ENCODE measurements around the gene KIFBP.

Gene KIFBP

DNA sequence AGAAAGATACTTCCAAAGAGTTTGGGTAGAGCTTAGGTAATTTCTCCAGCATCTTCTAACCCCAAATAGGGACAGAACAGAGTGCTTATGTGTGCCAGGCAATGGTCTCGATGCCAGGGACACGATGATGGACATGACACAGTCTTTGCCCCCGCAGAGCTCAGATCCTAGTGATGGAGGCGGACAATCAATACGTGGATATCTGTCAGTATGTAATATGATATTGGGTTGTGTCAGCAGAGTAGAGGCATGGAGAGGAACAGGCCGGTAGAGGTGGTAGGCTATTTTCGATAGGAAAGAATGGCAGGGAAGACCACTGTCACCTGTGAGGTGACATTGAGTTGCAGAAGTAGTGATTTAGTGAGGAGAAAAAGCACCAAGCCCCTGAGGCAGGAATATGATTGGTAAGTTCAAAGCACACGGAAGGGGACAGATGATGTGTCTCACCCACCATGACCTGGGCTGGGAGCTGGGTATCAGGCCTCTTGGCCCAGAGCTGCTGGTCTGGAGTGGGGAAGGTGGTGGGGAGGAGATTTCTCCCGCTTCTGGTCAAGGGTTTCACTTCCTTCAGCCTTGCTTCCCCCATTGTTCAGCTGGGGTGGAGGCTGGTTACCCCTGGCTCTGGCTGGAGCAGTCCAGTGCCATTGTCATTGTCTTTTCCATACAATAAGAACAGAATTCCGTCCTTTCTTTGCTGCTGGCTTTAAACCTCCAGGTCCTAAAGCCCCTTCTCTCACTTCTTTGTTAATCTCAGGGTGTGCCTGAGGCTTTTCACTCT, 63.3 kb downstream of the KIFBP start:
- DNase-seq: no peak

DNA sequence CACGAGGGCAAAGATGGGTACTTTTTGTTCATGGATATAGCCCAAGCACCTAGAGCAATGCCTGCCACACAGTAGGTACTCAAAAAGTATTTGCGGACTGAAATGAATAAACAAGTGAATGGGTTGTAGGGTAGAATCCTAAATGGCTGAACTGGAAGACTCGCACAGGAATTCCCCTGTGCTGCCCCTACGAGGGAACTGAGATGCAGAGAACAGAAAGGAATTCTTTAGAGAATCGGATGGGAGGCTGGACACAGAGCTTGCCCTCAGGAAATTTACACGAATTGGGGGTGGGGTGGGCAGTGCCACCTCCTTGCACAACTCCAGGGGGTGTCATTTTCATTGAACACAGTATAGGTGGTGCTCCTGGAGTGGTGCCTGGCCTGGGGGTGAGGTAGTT, 64.1 kb downstream of the KIFBP start:
- DNase-seq: no peak

- peak in 1 of 5 donors; percentile 63 for DNase-seq
These were observed 66.6 kb downstream of the KIFBP start for GRCh38 chr10:69055241-69055640.

DNA sequence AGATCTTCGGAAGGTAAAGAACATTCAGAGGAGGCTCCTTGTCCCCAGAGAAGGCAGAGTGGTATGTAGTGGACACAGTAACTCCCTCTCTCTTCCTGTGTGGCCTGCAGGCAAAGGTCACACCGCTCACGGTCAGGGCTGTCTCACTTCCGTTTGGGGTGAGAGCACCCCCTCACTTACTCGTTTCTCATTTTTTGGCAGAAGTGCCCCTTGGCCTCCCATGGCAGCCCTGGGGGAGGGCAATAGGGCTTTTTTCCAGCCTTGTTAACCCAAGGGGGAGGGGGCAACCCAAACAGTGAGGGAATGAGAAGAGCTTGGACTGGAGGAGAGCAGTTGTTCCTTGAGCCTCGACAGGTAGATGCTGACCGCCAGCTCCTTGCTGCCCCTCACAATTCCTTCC, 67.5 kb downstream of the KIFBP start:
- no peak for DNase-seq

DNA sequence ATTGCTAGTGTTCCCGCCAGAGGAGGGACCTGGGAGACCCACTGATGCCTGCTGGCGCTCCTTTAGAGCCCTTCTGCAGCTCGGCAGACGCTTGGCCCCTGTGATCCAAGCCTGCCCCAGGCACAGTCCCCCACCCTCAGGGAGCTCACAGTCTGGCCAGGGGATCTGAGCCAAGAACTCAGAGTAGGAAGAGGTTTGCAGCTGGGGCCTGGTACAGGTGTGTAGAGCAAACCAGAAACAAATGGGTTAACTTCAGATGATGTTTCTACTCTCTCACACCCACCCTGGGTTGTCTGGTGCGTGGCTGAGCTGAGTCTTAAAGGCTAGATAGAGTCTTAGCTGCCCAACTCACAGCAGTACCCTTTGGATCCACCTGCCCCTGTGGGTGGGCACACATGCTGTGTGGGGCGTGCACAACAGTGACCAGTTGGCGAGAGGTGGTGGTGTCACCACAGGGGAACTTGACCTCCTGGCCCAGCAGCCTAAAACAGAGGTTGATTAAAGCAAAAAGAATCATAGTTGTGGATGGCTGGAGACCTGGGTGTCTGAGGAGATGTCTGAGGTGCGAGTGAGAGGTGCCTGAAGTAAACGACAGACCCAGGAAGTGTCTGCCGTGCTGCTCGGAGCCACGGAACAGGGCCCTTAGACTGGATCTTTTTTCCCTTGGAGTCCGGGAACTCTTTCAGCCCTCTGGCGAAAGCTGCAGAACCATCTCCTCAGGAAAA, 68.1 kb downstream of the KIFBP start:
- DNase-seq: no peak

DNA sequence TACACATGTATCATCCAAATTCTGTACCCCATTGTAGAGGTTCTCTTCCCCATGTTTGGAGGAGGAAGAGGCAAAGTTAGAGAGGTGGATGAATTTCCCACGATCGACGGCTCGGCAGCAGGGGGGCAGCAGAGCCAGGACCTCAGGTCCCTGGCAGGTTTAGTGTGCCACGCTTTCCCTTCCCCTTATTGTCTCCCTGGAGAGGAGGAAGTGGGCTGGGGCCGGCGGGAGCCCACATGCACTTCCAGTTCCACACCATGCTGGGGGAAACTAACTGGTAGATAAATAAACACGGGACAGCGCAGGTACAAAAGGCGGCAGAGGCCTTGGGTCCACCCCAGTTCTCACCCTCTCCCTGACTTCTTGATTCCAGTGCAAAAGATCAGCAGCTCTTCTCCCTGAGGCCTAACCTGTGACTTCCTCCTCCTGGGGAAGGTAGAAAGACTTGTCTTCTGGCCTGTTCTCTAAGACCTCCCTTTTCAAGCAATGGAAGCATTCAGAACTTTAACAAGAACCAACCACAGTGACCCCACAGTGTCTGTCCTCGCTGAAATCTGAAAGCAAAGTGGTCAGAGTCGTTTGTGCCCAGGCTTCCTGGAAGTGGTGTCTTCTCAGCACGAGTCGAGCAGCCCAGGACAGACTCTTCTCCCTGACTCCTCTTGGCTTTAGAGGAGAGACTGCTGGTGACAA, 68.8 kb downstream of the KIFBP start:
- peak in 1 of 5 donors; percentile 23 for DNase-seq

- no peak for DNase-seq
These were observed 69.3 kb downstream of the KIFBP start for GRCh38 chr10:69057951-69058297.

DNA sequence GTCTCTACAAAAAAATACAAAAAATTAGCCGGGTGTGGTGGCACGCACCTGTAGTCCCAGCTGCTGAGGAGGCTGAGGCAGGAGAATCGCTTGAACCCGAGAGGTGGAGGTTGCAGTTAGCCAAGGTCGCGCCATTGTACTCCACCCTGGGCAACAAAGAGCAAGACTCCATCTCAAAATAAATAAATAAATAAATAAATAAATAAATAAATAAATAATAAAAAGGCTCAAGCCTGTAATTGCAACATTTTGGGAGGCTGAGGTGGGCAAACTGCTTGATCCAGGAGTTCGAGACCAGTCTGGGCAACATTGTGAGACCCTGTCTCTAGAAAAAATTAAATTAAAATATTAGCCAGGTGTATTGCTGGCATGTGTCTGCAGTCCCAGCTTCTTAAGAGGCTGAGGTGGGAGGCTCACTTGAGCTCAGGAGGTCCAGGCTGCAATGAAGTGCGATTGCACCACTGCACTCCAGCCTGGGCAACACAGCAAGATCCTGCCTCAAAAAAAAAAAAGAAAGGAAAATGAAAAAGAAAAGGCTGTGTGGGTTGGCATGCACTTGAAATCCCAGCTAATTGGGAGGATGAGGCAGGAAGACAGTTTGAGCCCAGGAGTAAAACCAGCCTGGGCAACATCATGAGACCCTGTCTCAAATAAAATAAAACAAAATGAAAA, 71.7 kb downstream of the KIFBP start:
- no peak for DNase-seq

DNA sequence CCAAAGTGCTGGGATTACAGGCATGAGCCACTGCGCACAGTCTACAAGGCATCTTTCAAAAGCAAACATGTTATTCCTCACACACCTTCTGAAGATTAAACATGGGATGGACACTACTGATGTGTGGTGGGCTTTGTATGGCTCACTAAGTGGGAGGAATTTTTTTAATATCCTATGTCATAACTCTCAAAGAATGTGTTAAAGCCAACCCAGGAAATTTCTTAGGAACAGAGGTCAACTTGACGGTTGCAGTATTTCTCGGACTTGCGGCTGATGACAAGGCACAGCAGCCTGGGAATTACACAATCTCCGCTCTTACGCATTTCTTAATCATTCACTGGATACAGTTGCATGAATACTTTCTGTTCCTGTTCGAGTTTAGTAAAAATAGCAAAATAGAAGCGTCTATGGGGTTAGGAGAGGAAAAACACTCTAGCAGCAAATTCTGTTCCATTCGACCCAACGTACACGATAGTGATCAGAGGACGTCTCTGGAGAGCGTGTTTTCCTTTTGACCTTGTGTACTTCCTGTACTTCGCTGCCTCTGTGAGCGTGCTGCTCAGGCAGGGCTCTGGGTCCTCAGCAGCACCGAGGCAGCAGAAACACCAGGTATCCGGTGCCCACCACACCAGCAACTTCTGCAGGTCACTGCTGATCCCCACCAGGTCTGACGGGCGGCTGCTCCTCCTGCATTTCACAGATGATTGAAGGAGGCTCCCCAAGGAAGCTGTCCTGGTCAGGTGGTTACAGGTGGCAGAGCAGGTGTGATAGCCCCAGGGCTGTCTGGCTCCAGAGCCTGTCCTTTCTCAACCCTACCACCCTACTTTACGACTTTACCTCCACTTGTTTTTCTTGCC, 72.9 kb downstream of the KIFBP start:
- DNase-seq: peak in 3 of 5 donors; percentile 17 to 53 (median 18)

GRCh38 chr10:69062901-69063300, 74.3 kb downstream of the KIFBP start:
- no peak for DNase-seq

DNA sequence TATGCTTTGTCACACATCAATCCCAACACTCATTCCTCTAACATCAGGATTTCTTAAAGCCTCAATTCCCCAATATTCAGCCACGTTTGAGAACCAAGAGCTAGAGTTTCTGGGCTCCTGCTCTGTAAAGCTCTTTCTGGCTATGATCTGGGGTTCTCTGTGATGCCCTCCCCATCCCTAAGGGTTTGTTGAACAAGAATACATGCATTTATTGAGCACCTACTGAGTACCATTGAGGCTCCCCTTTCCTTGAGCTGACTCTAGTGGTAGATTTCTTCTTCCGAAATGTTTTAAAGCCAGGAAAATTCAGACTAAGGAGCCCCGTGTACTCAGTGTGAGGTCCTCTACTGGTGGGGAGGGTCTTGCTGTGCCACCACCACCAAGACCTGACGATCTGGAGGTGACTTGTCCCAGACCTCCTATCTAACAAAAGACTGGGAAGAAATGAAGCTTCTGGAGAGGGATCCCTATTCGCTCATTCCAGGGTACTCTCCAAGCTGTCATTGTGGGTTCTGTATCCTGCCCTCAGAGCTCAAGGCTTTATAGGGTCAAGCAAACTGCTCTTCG, 76.2 kb downstream of the KIFBP start:
- no peak for DNase-seq

- peak in 1 of 5 donors; percentile 61 for DNase-seq
These were observed 77.1 kb downstream of the KIFBP start for GRCh38 chr10:69065406-69066361.
